ENCODE results near the gene FTH1.

The FTH1 gene

DNA sequence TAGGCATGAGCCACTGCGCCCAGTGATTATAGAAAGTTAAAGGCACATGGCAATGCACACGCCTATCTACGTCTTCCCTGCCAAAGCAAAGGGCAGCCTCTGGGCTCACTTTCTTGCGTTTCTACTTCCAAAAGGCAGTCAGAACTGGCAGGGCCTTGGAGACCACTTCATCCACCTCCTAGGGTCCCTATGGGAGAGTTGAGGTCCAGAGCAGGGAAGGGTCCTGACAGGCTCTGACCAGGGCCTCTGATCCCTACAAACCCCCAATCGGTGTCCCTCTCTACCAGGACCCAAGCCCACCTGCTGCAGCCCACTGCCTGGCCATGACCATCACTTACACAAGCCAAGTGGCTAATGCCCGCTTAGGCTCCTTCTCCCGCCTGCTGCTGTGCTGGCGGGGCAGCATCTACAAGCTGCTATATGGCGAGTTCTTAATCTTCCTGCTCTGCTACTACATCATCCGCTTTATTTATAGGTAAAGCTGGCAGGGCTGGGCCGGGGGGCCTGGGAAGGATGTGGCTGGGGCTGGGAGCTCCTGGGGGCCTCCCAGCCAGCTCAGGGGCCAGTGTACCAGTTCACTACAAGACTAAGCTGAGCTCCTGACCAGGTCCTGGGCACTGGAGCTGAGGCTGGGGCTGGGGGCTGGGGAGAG, 15.8 kb downstream of the FTH1 start:
- no peaks in the 10 kb centered on the region for H3K79me2 ChIP-seq
- no peak overlapping the region for H3K4me3 ChIP-seq (ENCODE audit: low read depth, low read length)
- no peak overlapping the region for H2AFZ ChIP-seq
- no peaks in the 10 kb centered on the region for H3K4me1 ChIP-seq
- H3K9me3 ChIP-seq (ENCODE audit: control insufficient read depth, low read length) = no peaks in the 10 kb centered on the region
- H3K9ac ChIP-seq = no peak overlapping the region
- no peaks in the 10 kb centered on the region for H3K36me3 ChIP-seq (ENCODE audit: control insufficient read depth, insufficient read depth, low read length)
- H3K4me2 ChIP-seq (ENCODE audit: low read length) = no peak overlapping the region
- no peak for TF ChIP-seq CTCF (IDR thresholded peaks at IDR 0.05)
- H3K27me3 ChIP-seq (ENCODE audit: control insufficient read depth, insufficient read depth, low read length) = no peaks in the 10 kb centered on the region
- no peak overlapping the region for H3K27ac ChIP-seq

- Histone ChIP-seq H3K4me2 (ENCODE audit: low read length) (no peak within 1 kb of the TSS), H3K27ac (no peak within 1 kb of the TSS), H3K4me3 (ENCODE audit: low read depth, low read length) (no peak within 1 kb of the TSS), H3K36me3 (ENCODE audit: control insufficient read depth, insufficient read depth, low read length) (no peaks in the 10 kb centered on the region), H2AFZ (no peak within 1 kb of the TSS), H3K9ac (no peak within 1 kb of the TSS), H3K79me2 (no peaks in the 10 kb centered on the region), H3K9me3 (ENCODE audit: control insufficient read depth, low read length) (no peaks in the 10 kb centered on the region), H3K27me3 (ENCODE audit: control insufficient read depth, insufficient read depth, low read length) (no peaks in the 10 kb centered on the region), H3K4me1 (no peaks in the 10 kb centered on the region)
- no peak for TF ChIP-seq CTCF (IDR thresholded peaks at IDR 0.05)
Measured at GRCh38 chr11:61950035-61950547, 17.3 kb downstream of the FTH1 start, which contains the start of gene BEST1. Gene BEST1, plus strand, starts transcription at chr11:61950351. Its CDS starts 1,456 bp downstream, at chr11:61951807.

DNA sequence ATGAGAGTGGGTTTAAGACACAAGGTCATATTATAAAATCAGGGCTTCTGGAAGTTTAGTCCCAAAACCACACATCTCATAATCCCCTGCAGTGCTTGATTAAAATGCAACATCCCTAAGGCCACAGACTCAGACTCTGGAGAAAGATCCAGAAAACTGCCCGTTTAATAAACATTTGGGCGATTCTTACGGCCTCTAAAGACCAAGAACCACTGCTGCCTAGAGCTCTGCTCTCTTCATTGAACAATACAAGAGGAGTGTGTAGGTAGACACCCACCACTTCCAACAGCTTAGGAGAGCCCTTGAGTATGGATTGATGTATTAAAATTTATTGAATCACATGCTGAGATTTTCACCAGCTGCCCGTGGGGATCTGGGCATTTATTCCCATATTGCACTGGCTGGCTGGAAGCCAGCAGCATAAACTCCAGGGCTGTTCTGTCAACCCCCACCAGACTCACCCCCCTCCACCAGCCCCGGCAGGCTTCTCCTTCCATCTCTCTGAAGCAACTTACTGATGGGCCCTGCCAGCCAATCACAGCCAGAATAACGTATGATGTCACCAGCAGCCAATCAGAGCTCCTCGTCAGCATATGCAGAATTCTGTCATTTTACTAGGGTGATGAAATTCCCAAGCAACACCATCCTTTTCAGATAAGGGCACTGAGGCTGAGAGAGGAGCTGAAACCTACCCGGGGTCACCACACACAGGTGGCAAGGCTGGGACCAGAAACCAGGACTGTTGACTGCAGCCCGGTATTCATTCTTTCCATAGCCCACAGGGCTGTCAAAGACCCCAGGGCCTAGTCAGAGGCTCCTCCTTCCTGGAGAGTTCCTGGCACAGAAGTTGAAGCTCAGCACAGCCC, 18.0 kb downstream of the FTH1 start:
- no peak overlapping the region for H2AFZ ChIP-seq
- no peaks in the 10 kb centered on the region for H3K36me3 ChIP-seq (ENCODE audit: control insufficient read depth, insufficient read depth, low read length)
- H3K27ac ChIP-seq = no peak overlapping the region
- H3K27me3 ChIP-seq (ENCODE audit: control insufficient read depth, insufficient read depth, low read length) = no peaks in the 10 kb centered on the region
- no peak overlapping the region for H3K9ac ChIP-seq
- no peaks in the 10 kb centered on the region for H3K79me2 ChIP-seq
- H3K4me1 ChIP-seq = no peaks in the 10 kb centered on the region
- no peak overlapping the region for H3K4me3 ChIP-seq (ENCODE audit: low read depth, low read length)
- no peaks in the 10 kb centered on the region for H3K9me3 ChIP-seq (ENCODE audit: control insufficient read depth, low read length)
- H3K4me2 ChIP-seq (ENCODE audit: low read length) = no peak overlapping the region
- TF ChIP-seq CTCF (IDR thresholded peaks at IDR 0.05) = no peak

GRCh38 chr11:61948505-61948904, 18.9 kb downstream of the FTH1 start:
- H3K4me3 ChIP-seq (ENCODE audit: low read depth, low read length) = no peak overlapping the region
- no peaks in the 10 kb centered on the region for H3K36me3 ChIP-seq (ENCODE audit: control insufficient read depth, insufficient read depth, low read length)
- TF ChIP-seq CTCF (IDR thresholded peaks at IDR 0.05) = no peak
- H3K27me3 ChIP-seq (ENCODE audit: control insufficient read depth, insufficient read depth, low read length) = no peaks in the 10 kb centered on the region
- H2AFZ ChIP-seq = no peak overlapping the region
- no peak overlapping the region for H3K4me2 ChIP-seq (ENCODE audit: low read length)
- no peak overlapping the region for H3K9ac ChIP-seq
- no peaks in the 10 kb centered on the region for H3K4me1 ChIP-seq
- H3K79me2 ChIP-seq = no peaks in the 10 kb centered on the region
- H3K27ac ChIP-seq = no peak overlapping the region
- H3K9me3 ChIP-seq (ENCODE audit: control insufficient read depth, low read length) = no peaks in the 10 kb centered on the region

Measured in parathyroid adenoma (tissue), 2 donors.